HepG2 (cell line): Measurements from ENCODE around the gene IP6K3. TPM values are rescaled to one million over a fixed set of nuclear protein-coding genes. Genes with fewer than 3 reads are reported as not detected.

Source experiments
- ATAC-seq: fragments of 200-7000 bp; cut with Tn5 transposase; 3 replicates; pipeline ENCODE4 v1.9.1; 2020; ENCODE audit warnings: mild to moderate bottlenecking, moderate library complexity
- BruUV-seq: library from RNA; stranded (reverse); fragments of 400-500 nt; replicated peaks from 2 replicates; lab custom pipeline; 2021; lab: Mats Ljungman, UMichigan
- CTCF ChIA-PET: fragments of 300-600 bp; formaldehyde crosslinking; extraction: SDS; loops from one replicate; lab custom pipeline; 2021; ENCODE audit warnings: low total read pairs, inconsistent platforms, low intra/inter-chr PET ratio; lab: Yijun Ruan, JAX
- POLR2A ChIA-PET: fragments of 350-600 bp; sonication (Branson Sonifier 250); formaldehyde crosslinking; loops from one replicate; lab custom pipeline; 2020; ENCODE audit warnings: antibody characterized with exemption, inconsistent platforms; lab: Yijun Ruan, JAX
- DNase-seq: peaks from one replicate; pipeline ENCODE4 v3.0.0-alpha.2; 2015; ENCODE audit warnings: low spot score
- FAIRE-seq: peaks from 3 replicates; lab custom pipeline; 2011; peaks lifted over from hg19 to GRCh38; lab: Jason Lieb, UNC
- H2AFZ ChIP-seq: one replicate; pipeline ENCODE4 v1.6.1; 2011; ENCODE audit warnings: low read length, inconsistent platforms
- H3K27ac ChIP-seq: fragments of 300-600 bp; 3 replicates; pipeline ENCODE4 v1.8.0; 2011; ENCODE audit warnings: mixed run types, mild to moderate bottlenecking, mixed read lengths, low read length, inconsistent platforms; ENCODE audit not compliant: insufficient read depth; ENCODE audit errors: extremely low read length
- H3K27me3 ChIP-seq, 2 experiments: fragments of 200-600 bp in 1 of 2; 2 replicates in 1 of 2; 3 replicates in 1 of 2; pipeline versions ENCODE4 v1.6.0 to v1.8.0; 2011; ENCODE audit warnings: low read length in 2 of 2, mild to moderate bottlenecking in 2 of 2, moderate library complexity in 2 of 2, inconsistent platforms in 1 of 2; ENCODE audit not compliant: insufficient read depth in 2 of 2, control insufficient read depth in 1 of 2
- H3K36me3 ChIP-seq, 2 experiments: fragments of 200-600 bp in 1 of 2; replicated peaks in 1 of 2; 2 replicates in 1 of 2; 3 replicates in 1 of 2; pipeline versions ENCODE4 v1.5.1 to v1.8.0; 2011; ENCODE audit warnings: low read length in 2 of 2, inconsistent platforms in 1 of 2; ENCODE audit not compliant: insufficient read depth in 2 of 2, control insufficient read depth in 1 of 2
- H3K4me1 ChIP-seq: 2 replicates; pipeline ENCODE4 v1.5.1; 2012; ENCODE audit warnings: low read length, inconsistent platforms; ENCODE audit not compliant: insufficient read depth
- H3K4me2 ChIP-seq: 2 replicates; pipeline ENCODE4 v1.6.0; 2011; ENCODE audit warnings: low read depth, low read length, inconsistent platforms
- H3K4me3 ChIP-seq, 3 experiments: fragments of 200-600 bp in 1 of 3; sonication (generic), shearing (Covaris generic) in 1 of 3; replicated peaks in 1 of 3; 2 replicates each; pipeline ENCODE4 v1.5.1; 2011 to 2016; ENCODE audit warnings: low read length in 3 of 3, inconsistent platforms in 2 of 3, low read depth in 2 of 3, mild to moderate bottlenecking in 2 of 3, control low read depth in 1 of 3, mixed read lengths in 1 of 3; ENCODE audit not compliant: insufficient read depth in 1 of 3
- H3K79me2 ChIP-seq: one replicate; pipeline ENCODE4 v1.6.1; 2011; ENCODE audit warnings: low read length, inconsistent platforms; ENCODE audit not compliant: insufficient read depth
- H3K9ac ChIP-seq: 2 replicates; pipeline ENCODE4 v1.6.0; 2011; ENCODE audit warnings: mild to moderate bottlenecking, low read depth, low read length, inconsistent platforms; ENCODE audit not compliant: insufficient read depth
- H3K9me3 ChIP-seq: 2 replicates; pipeline ENCODE4 v1.5.1; 2012; ENCODE audit warnings: mild to moderate bottlenecking, low read length
- H4K20me1 ChIP-seq: 2 replicates; pipeline ENCODE4 v1.6.0; 2011; ENCODE audit warnings: inconsistent platforms, mild to moderate bottlenecking, low read length, moderate library complexity; ENCODE audit not compliant: insufficient read depth
- AGO2 ChIP-seq: fragments of 200-400 bp; formaldehyde crosslinking; optimal IDR thresholded peaks from 2 replicates; pipeline ENCODE3; 2017; ENCODE audit warnings: mild to moderate bottlenecking, low read depth, low read length, moderate library complexity
- AKAP8 ChIP-seq: sonication (generic); formaldehyde crosslinking; IDR thresholded peaks from 2 replicates; pipeline ENCODE4 v1.5.1; 2020; ENCODE audit warnings: mild to moderate bottlenecking, missing genetic modification reagents
- ETV5 ChIP-seq: IDR thresholded peaks from 2 replicates; pipeline ENCODE4 v1.6.1; 2018; ENCODE audit warnings: missing biosample characterization, missing genetic modification reagents, inconsistent platforms, borderline replicate concordance
- HNRNPL ChIP-seq: fragments of 200-400 bp; formaldehyde crosslinking; IDR thresholded peaks from 2 replicates; pipeline ENCODE4 v1.6.1; 2017; ENCODE audit warnings: mild to moderate bottlenecking, low read depth, low read length
- HNRNPLL ChIP-seq: fragments of 200-400 bp; formaldehyde crosslinking; IDR thresholded peaks from 2 replicates; pipeline ENCODE4 v1.6.1; 2017; ENCODE audit warnings: mild to moderate bottlenecking, low read depth, low read length; ENCODE audit not compliant: poor library complexity, severe bottlenecking
- KDM2A ChIP-seq: sonication (generic); formaldehyde crosslinking; IDR thresholded peaks from 2 replicates; pipeline ENCODE4 v1.4.0; 2020; ENCODE audit warnings: low read depth, missing genetic modification reagents, borderline replicate concordance
- MAF1 ChIP-seq: sonication (generic); formaldehyde crosslinking; IDR thresholded peaks from 2 replicates; pipeline ENCODE4 v1.5.0; 2020; ENCODE audit warnings: missing genetic modification reagents, borderline replicate concordance
- NONO ChIP-seq, 2 experiments: fragments of 450-650 bp in 1 of 2; sonication (generic) in 1 of 2; formaldehyde crosslinking in 1 of 2; IDR thresholded peaks in 1 of 2; conservative IDR thresholded peaks in 1 of 2; 2 replicates each; pipeline versions ENCODE4 v1.6.1 to v1.8.0; 2017 to 2022; ENCODE audit warnings: mild to moderate bottlenecking in 1 of 2, missing genetic modification reagents in 1 of 2, moderate library complexity in 1 of 2
- PAF1 ChIP-seq: IDR thresholded peaks from 2 replicates; pipeline ENCODE4 v1.6.1; 2016; ENCODE audit warnings: missing genetic modification reagents, missing compliant biosample characterization
- SSRP1 ChIP-seq: IDR thresholded peaks from 2 replicates; pipeline ENCODE4 v1.6.1; 2016; ENCODE audit warnings: control low read depth
- ZNF235 ChIP-seq: sonication (generic); formaldehyde crosslinking; IDR thresholded peaks from 2 replicates; pipeline ENCODE4 v1.8.1; 2023; ENCODE audit warnings: mild to moderate bottlenecking, missing genetic modification reagents, borderline replicate concordance
- ZNF737 ChIP-seq: sonication (generic); formaldehyde crosslinking; IDR thresholded peaks from 2 replicates; pipeline ENCODE4 v1.5.0; 2020; ENCODE audit warnings: missing genetic modification reagents, mild to moderate bottlenecking, borderline replicate concordance
- ZZZ3 ChIP-seq: sonication (generic); formaldehyde crosslinking; IDR thresholded peaks from 2 replicates; pipeline ENCODE4 v1.4.0; 2020; ENCODE audit warnings: missing genetic modification reagents, mild to moderate bottlenecking, borderline replicate concordance
- WGBS: methylation state at CpG from one replicate; pipeline ENCODE4 v1.1.6; 2017; ENCODE audit warnings: low lambda C conversion rate; 5-methylcytosine and 5-hydroxymethylcytosine counted together
- in situ Hi-C: cut with HindIII; loops from 2 replicates; pipeline ENCODE4 v1.10.0; 2017; ENCODE audit warnings: low pct_unique_long_range_greater_than_20kb; ENCODE audit not compliant: extremely low pct_ligation_motif_present
- intact Hi-C: fragments of 100-400 bp; cut with micrococcal nuclease; formaldehyde crosslinking; loops from one replicate; pipeline ENCODE4 v1.10.0; 2022; ENCODE audit not compliant: unreplicated experiment
- polyA plus RNA-seq, 8 experiments: library from polyadenylated mRNA; depleted of rRNA in 3 of 8; stranded (reverse) in 7 of 8; unstranded in 1 of 8; fragments of >200 nt; fragmentation: Illumina TruSeq in 4 of 8; extraction: Trizol in 4 of 8; gene quantifications; 2 replicates each; pipeline versions ENCODE4 v1.2.1 to v1.2.3, GENCODE V29; 2011 to 2016; ENCODE audit warnings: low read depth in 4 of 8, missing spikeins in 1 of 8, mixed read lengths in 1 of 8; ENCODE audit not compliant: insufficient read depth in 1 of 8
- total RNA-seq, 5 experiments: library from RNA; depleted of rRNA; stranded (reverse); fragments of >200 nt; fragmentation: Illumina TruSeq; extraction: Trizol; gene quantifications; 2 replicates each; pipeline ENCODE4 v1.2.3, GENCODE V29; 2016; ENCODE audit warnings: low read depth in 1 of 5
- TF ChIP-seq, protein P1 (sequence below): sonication (generic); formaldehyde crosslinking; IDR thresholded peaks from 2 replicates; pipeline ENCODE4 v1.4.0; 2020; ENCODE audit warnings: missing genetic modification reagents
- TF ChIP-seq, protein P2 (sequence below): sonication (generic); formaldehyde crosslinking; IDR thresholded peaks from 2 replicates; pipeline ENCODE4 v1.8.0; 2023; ENCODE audit warnings: mild to moderate bottlenecking, missing genetic modification reagents
- TF ChIP-seq, protein P3 (sequence below): sonication (generic); formaldehyde crosslinking; IDR thresholded peaks from 2 replicates; pipeline ENCODE4 v1.8.0; 2022; ENCODE audit warnings: low read depth, missing genetic modification reagents
- TF ChIP-seq, protein P4 (sequence below): sonication (generic); formaldehyde crosslinking; IDR thresholded peaks from 2 replicates; pipeline ENCODE4 v1.4.0; 2020; ENCODE audit warnings: missing genetic modification reagents

IP6K3 gene
- total and polyA plus RNA-seq, 2 of the 13 experiments (the other 11 are each of a cell fraction or from before 2014, with no cell fraction given): 0.11 to 0.18 TPM

DNA sequence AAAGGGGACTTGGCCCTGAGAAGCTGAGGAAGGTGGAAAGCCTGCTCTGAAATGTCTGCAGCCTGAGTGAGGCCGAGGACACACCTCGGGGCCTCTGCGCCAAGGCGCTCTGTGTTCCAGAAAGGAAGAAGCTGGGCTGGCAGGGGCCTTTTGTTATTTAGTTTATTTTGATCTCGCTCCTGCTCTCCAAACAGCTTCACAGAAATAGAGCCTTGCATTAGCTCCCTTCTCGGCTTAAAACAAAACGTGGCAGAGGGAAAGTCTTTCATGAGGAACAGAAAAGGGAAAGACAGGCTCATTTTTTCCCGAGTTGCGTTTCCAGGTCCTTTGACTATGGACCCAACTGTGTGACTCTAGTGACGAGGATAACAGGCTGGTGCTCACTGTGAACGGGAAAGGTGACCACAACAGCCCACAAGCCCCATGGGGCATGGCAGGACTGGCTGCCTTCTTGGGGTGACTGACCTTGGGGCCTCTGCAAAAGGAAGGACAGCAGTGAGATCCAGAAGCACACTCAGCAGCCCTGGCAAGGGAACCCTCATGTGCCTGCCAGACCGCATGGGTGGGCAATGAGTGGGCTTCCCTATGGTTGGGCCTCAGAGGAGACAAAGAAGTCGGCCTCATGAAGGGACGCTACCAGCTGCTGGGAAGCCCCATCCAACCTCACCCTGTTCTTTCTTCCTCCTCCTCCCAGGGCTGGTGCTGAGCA lies 23.6 kb upstream of the IP6K3 start:
- Histone ChIP-seq H3K4me3 (no peak overlapping the region), H4K20me1 (no peaks in the 10 kb centered on the region; the same call in 1 of the 2 replicates), H3K4me2 (no peak overlapping the region), H3K9ac (no peak overlapping the region), H3K9me3 (no peaks in the 10 kb centered on the region), H3K4me1 (peaks cover 5% of the 10 kb centered on the region), H3K27me3 (peaks cover under 1 to 17% of the 10 kb centered on the region in 2 experiments; a peak in 3 of 5 replicates), H3K36me3 (peaks cover 17 to 25% of the 10 kb centered on the region in 2 experiments; a peak in 4 of 5 replicates), H3K27ac (no peak overlapping the region), H3K79me2 (no peaks in the 10 kb centered on the region), H2AFZ (no peak overlapping the region)
- WGBS: 60% methylated on average over 14 of the region's 14 CpGs
- BruUV-seq: no TSS peak
- intact Hi-C loops (no loop called here), in situ Hi-C loops (no loop called here)
- ChIA-PET CTCF (no interaction called here), POLR2A (interaction anchor here (1.0 to 1.3 kb wide), 3 partner anchors 12 to 59 kb away, joined by 3 to 9 read pairs (median 3); partner anchors contain the start of gene UQCC2)
- FAIRE-seq (no peak), DNase-seq (no peak), ATAC-seq (no peak)
- TF ChIP-seq, protein P1, sequence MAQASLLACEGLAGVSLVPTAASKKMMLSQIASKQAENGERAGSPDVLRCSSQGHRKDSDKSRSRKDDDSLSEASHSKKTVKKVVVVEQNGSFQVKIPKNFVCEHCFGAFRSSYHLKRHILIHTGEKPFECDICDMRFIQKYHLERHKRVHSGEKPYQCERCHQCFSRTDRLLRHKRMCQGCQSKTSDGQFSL (CRISPR knock-in tag): no peak
- TF ChIP-seq AGO2 (peak; percentile 64), SSRP1 (peak; percentile 93), ZZZ3 (CRISPR knock-in tag) (no peak), HNRNPLL (no peak), KDM2A (peak; percentile 82; the same call in 1 of the 2 replicates), AKAP8 (CRISPR knock-in tag) (0 out of 2 replicates have a peak, but pooled peaks have one; percentile 80), MAF1 (no peak), PAF1 (CRISPR knock-in tag) (0 out of 2 replicates have a peak, but pooled peaks have one; percentile 19), ETV5 (CRISPR knock-in tag) (no peak), ZNF737 (CRISPR knock-in tag) (no peak), NONO (IDR thresholded peaks at IDR 0.05) (no peak), NONO (CRISPR knock-in tag; conservative IDR thresholded peaks at IDR 0.05) (0 out of 2 replicates have a peak, but pooled peaks have one; percentile 35), HNRNPL (no peak), ZNF235 (CRISPR knock-in tag) (no peak)
- TF ChIP-seq, protein P2, sequence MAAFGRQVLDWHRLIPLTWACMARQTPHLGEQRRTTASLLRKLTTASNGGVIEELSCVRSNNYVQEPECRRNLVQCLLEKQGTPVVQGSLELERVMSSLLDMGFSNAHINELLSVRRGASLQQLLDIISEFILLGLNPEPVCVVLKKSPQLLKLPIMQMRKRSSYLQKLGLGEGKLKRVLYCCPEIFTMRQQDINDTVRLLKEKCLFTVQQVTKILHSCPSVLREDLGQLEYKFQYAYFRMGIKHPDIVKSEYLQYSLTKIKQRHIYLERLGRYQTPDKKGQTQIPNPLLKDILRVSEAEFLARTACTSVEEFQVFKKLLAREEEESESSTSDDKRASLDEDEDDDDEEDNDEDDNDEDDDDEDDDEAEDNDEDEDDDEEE: no peak
- TF ChIP-seq, protein P3, sequence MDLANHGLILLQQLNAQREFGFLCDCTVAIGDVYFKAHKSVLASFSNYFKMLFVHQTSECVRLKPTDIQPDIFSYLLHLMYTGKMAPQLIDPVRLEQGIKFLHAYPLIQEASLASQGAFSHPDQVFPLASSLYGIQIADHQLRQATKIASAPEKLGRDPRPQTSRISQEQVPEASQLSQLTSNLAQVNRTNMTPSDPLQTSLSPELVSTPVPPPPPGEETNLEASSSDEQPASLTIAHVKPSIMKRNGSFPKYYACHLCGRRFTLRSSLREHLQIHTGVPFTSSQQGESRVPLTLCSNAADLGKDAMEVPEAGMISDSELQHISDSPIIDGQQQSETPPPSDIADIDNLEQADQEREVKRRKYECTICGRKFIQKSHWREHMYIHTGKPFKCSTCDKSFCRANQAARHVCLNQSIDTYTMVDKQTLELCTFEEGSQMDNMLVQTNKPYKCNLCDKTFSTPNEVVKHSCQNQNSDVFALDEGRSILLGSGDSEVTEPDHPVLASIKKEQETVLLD: peak; percentile 49; the same call in 1 of the 2 replicates
- TF ChIP-seq, protein P4, sequence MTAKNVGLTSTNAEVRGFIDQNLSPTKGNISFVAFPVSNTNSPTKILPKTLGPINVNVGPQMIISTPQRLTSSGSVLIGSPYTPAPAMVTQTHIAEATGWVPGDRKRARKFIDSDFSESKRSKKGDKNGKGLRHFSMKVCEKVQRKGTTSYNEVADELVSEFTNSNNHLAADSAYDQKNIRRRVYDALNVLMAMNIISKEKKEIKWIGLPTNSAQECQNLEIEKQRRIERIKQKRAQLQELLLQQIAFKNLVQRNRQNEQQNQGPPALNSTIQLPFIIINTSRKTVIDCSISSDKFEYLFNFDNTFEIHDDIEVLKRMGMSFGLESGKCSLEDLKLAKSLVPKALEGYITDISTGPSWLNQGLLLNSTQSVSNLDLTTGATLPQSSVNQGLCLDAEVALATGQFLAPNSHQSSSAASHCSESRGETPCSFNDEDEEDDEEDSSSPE: no peak
